HL-60 (cell line): ENCODE results near the gene SPACA9.
A peak's percentile ranks its signal among the peaks of the same experiment; 100 is the strongest.

Experiments used
- DNase-seq, 2 experiments: peaks; one replicate each; pipeline ENCODE4 v3.0.0-alpha.2; 2010 to 2020; ENCODE audit warnings: low read depth in 1 of 2, low spot score in 1 of 2
- H3K27ac ChIP-seq: fragments of 250-450 bp; sonication (Bioruptor Pico); replicated peaks from 2 replicates; pipeline ENCODE4 v1.5.1; 2020; ENCODE audit warnings: mild to moderate bottlenecking, moderate library complexity
- H3K27me3 ChIP-seq: fragments of 250-450 bp; sonication (Bioruptor Pico); 2 replicates; pipeline ENCODE4 v1.5.1; 2021; ENCODE audit warnings: mild to moderate bottlenecking, moderate library complexity; ENCODE audit not compliant: insufficient read depth, poor library complexity, severe bottlenecking
- H3K4me3 ChIP-seq: replicated peaks from 2 replicates; pipeline ENCODE4 v1.5.1; 2011; ENCODE audit warnings: mild to moderate bottlenecking, control low read depth, low read length; ENCODE audit not compliant: insufficient read depth
- CTCF ChIP-seq: IDR thresholded peaks from one replicate; pipeline ENCODE4 v1.5.1; 2011; ENCODE audit warnings: low read length, control low read depth, inconsistent platforms; ENCODE audit not compliant: insufficient read depth
- GABPA ChIP-seq: IDR thresholded peaks from 2 replicates; pipeline ENCODE4 v1.6.1; 2012; ENCODE audit warnings: low read depth
- POLR2AphosphoS5 ChIP-seq: IDR thresholded peaks from 2 replicates; pipeline ENCODE4 v1.6.1; 2012; ENCODE audit warnings: low read depth
- SPI1 ChIP-seq: IDR thresholded peaks from 2 replicates; pipeline ENCODE4 v1.6.1; 2012; ENCODE audit warnings: low read depth, mild to moderate bottlenecking, borderline replicate concordance
- TF ChIP-seq, protein P1 (sequence below): IDR thresholded peaks from 2 replicates; pipeline ENCODE4 v1.6.1; 2012; ENCODE audit warnings: low read depth; ENCODE audit not compliant: insufficient replicate concordance

Gene SPACA9

GRCh38 chr9:132883349-132884294, 4.9 kb downstream of the SPACA9 start:
- Histone ChIP-seq H3K27me3 (no peaks in the 10 kb centered on the region), H3K4me3 (no peak overlapping the region), H3K27ac (no peak overlapping the region)
- no peak for DNase-seq
- TF ChIP-seq, protein P1, sequence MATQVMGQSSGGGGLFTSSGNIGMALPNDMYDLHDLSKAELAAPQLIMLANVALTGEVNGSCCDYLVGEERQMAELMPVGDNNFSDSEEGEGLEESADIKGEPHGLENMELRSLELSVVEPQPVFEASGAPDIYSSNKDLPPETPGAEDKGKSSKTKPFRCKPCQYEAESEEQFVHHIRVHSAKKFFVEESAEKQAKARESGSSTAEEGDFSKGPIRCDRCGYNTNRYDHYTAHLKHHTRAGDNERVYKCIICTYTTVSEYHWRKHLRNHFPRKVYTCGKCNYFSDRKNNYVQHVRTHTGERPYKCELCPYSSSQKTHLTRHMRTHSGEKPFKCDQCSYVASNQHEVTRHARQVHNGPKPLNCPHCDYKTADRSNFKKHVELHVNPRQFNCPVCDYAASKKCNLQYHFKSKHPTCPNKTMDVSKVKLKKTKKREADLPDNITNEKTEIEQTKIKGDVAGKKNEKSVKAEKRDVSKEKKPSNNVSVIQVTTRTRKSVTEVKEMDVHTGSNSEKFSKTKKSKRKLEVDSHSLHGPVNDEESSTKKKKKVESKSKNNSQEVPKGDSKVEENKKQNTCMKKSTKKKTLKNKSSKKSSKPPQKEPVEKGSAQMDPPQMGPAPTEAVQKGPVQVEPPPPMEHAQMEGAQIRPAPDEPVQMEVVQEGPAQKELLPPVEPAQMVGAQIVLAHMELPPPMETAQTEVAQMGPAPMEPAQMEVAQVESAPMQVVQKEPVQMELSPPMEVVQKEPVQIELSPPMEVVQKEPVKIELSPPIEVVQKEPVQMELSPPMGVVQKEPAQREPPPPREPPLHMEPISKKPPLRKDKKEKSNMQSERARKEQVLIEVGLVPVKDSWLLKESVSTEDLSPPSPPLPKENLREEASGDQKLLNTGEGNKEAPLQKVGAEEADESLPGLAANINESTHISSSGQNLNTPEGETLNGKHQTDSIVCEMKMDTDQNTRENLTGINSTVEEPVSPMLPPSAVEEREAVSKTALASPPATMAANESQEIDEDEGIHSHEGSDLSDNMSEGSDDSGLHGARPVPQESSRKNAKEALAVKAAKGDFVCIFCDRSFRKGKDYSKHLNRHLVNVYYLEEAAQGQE: no peak
- TF ChIP-seq GABPA: no peak
- TF ChIP-seq SPI1: no peak
- no peak for TF ChIP-seq POLR2AphosphoS5
- TF ChIP-seq CTCF: no peak

DNA sequence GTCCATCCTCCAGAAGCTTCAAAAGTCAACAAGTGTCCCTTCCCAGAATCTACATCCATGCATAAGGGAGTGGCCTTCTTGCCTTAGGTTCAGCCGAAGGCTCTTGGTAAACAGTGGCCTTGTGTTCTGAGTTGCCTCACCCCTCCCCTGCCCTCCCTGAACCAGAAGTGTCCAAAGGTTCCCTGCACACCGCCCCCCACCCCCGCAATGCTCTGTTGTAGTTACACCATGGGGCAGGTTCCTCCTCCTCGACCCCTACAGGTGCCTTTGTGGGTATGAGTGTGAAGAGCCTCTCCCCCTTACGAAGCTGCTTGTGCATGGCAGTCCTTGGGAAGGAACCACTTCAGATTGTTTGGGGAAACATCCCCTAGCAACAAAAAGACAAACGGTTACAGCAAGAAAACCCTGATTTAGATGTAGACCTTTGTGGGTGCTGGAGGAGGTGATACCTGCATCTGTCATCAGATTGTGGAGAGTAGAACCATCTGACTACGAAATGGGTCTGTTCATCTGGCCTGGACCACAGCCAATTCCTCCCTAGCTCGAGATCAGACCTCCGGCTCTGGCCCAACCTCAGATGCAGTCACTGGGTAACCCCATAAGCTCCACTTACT, 7.1 kb downstream of the SPACA9 start:
- Histone ChIP-seq H3K27ac (no peak overlapping the region), H3K4me3 (no peak overlapping the region), H3K27me3 (no peaks in the 10 kb centered on the region)
- TF ChIP-seq SPI1 (no peak), POLR2AphosphoS5 (no peak), GABPA (no peak), CTCF (no peak)
- TF ChIP-seq, protein P1: no peak
- DNase-seq: peak; percentile 12 to 32

- Histone ChIP-seq H3K4me3 (no peak overlapping the region), H3K27me3 (no peaks in the 10 kb centered on the region), H3K27ac (no peak overlapping the region)
- no peak for DNase-seq
- TF ChIP-seq, protein P1: no peak
- TF ChIP-seq SPI1: no peak
- no peak for TF ChIP-seq POLR2AphosphoS5
- TF ChIP-seq CTCF: no peak
- no peak for TF ChIP-seq GABPA
These were observed 7.6 kb downstream of the SPACA9 start for GRCh38 chr9:132886334-132886725.
